GM18517 (cell line): ENCODE results near the gene GPNMB.
A peak's percentile ranks its signal among the peaks of the same experiment; 100 is the strongest.

Experiments
- ATAC-seq: cut with Tn5 transposase; IDR thresholded peaks from one replicate; pipeline ENCODE4 v1.9.1; 2021; ENCODE audit warnings: mild to moderate bottlenecking, moderate library complexity; ENCODE audit not compliant: unreplicated experiment

Gene GPNMB

GRCh38 chr7:23268167-23268566 lies 21.6 kb downstream of the GPNMB start:
- no peak for ATAC-seq

DNA sequence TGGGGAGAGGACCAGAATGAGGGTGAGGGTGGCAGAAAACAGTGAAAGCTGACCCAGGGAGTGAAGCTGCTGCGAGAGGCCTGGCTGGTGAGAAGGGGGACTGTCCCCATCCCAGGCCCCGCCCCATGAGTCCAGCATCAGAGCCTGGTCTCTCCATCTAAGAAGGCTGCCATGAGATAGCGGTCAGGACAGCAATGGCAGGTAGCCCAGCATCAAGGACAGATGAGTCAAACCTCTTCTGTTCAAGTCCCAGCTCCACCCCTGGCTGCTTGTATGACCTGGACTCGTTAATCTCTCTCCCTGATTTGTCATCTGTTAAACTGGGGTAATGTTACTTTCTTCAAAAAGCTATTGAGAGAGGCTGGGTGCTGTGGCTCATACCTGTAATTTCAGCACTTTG lies 22.2 kb downstream of the GPNMB start:
- no peak for ATAC-seq

- ATAC-seq, result no peak
Observed at GRCh38 chr7:23272275-23272674, 25.7 kb downstream of the GPNMB start.

GRCh38 chr7:23273141-23273599 lies 26.6 kb downstream of the GPNMB start:
- ATAC-seq, result peak; percentile 97

GRCh38 chr7:23275912-23276311 lies 29.3 kb downstream of the GPNMB start:
- no peak for ATAC-seq

- no peak for ATAC-seq
Observed at GRCh38 chr7:23276376-23276775, 29.8 kb downstream of the GPNMB start.

GRCh38 chr7:23276947-23277346 lies 30.4 kb downstream of the GPNMB start:
- no peak for ATAC-seq

GRCh38 chr7:23277359-23277989 lies 30.9 kb downstream of the GPNMB start:
- no peak for ATAC-seq

DNA sequence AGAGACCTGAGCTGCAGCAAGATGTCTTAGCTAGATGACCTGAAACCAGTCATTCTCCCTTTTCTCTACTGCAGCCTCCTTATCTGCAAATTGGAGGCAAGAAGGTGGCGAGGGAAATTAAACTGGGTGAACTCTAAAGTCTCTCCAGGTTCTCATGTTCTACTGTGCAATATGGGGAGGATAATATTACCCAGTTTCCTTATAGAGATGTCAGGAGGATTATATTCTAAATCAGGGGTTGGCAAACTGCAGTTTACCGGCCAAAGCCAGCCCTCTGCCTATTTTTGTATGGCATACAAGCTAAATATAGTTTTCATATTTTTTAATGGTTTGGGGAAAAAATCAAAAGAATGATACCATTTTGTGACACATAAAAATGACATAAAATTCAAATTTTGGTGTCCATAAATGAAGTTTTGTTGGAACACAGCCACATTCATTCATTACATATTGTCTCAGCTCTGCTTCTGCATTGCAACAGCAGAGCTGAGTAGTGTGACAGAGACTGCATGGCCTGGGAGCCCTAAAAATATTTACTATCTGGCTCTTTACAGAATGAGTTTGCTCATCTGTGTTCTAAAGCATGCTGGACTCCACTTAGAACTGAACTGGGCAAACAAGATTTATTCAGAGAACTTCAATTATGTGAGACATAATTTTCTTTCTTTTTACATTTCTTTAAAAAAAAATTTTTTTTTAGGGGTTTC lies 33.4 kb downstream of the GPNMB start:
- no peak for ATAC-seq

GRCh38 chr7:23283086-23283485 lies 36.5 kb downstream of the GPNMB start:
- no peak for ATAC-seq

DNA sequence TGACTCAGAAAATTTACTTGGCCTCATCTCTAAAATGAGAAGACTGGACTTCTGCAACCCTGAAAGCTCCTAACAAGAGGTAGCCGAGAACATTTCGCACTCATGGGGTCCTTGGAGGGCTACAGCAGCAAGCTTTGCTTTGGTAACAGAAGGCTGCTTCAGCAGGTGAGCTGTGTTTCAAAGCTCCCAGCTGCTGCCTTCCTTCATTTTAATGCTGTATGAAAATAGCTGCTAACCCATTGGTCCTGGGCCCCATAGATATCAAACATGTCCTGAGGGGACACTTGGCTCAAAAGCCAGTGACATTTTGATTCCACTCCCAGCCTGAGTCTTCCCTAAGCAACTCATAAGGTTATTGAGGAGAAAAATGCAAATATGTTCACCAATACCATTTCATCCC lies 38.3 kb downstream of the GPNMB start:
- ATAC-seq, result no peak

- ATAC-seq, result no peak
Observed at GRCh38 chr7:23285657-23286646, 39.4 kb downstream of the GPNMB start.

- ATAC-seq, result no peak
Observed at GRCh38 chr7:23287612-23288011, 41.0 kb downstream of the GPNMB start.

DNA sequence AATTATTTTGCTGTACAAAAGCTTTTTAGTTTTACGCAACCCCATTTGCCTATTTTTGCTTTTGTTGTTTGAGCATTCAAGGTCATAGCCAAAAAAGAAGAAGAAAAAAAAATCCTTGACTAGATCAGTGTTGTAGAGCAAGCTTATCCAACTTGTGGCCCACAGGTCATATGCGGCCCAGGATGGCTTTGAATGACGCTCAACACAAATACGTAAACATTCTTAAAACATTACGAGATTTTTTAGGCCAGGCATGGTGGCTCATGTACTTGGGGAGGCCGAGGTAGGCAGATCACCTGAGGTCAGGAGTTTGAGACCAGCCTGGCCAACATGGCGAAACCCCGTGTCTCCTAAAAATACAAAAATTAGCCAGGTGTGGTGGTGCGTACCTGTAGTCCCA lies 44.4 kb downstream of the GPNMB start:
- ATAC-seq, result no peak

- no peak for ATAC-seq
Observed at GRCh38 chr7:23291957-23292560, 45.5 kb downstream of the GPNMB start.

GRCh38 chr7:23292623-23293022 lies 46.0 kb downstream of the GPNMB start:
- ATAC-seq, result no peak

DNA sequence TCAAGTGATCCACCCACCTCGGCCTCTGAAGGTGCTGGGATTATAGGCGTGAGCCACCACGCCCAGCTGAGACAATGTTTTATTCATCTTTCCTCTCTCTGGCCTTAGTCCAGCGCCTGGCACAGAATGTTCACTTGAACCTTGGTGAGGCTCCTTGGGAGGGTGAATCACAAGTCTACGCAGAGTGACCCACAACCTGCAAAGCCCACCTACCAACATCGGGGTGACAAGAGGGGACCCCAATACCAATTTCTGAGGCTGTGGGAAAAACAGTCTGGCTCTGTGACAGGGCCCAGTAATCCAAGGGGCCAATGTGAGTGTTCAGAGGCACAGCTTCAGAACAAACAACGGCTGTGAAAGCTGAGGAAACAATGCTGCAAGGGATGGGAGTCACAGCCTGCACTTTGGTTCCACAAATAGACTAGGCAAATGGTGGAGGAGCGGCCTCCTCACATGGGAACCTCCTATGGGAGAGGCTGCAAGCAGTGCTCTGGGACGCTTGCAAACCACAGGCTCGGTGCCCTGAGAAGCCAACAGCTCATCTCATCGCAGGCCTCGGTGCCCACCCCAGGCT lies 47.0 kb downstream of the GPNMB start:
- ATAC-seq, result no peak

DNA sequence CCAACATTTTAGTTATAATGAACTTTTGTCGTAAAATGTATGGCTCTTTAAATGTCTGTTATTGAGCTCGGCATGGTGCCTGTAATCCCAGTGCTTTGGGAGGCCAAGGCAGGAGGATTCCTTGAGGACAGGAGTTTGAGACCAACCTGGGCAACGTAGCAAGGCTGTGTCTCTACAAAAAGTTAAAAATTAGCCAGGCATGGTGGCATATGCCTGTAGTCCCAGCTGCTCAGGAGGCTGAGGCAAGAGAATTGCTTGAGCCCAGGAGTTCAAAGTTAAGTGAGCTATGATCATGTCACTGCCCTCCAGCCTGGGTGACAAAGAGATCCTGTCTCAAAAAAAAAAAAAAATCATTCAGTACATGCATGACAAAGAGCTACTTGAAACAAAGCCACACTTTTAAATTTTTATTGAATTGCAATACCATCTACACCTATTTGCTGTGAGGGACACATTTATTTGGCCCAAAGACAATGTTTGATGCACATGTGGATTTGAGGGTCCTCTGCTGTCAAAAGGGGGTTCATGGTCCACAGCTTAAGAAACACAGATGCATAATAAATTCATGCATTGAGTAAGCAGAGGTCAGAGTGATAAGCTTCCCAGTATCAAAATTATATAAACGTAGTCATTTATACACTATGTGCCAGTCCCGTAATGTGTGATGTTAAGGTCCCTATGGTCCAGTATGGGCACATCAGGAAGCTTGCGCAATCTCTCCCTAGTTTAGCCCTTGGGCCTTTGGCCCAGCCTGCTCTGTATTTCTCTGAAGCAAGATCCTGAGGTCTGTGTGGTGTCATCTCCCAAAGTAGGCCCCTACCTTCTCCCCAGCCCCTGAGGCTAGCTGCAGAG lies 48.2 kb downstream of the GPNMB start:
- no peak for ATAC-seq

DNA sequence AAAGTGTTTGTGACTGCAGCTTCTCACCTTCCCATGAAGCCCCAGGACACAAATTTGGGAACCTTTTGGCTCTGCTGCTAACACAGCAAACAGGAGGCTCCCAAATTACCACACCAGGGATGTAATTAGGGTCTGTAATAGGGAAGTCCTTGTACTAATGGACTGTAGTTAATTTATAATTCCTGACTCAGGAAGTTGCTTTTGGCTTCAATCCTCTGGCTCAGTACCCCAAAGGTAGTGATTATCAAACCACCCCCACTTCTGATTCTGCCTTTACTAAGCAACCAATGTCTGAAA lies 48.8 kb downstream of the GPNMB start:
- no peak for ATAC-seq
